ENCODE results near the gene ROMO1.
"Not testable (repeated sequence)": the region's sequence is repeated elsewhere in the genome, so short reads cannot be mapped to it uniquely, and the experiment has no call there.

ROMO1 gene

GRCh38 chr20:35702824-35703695, 3.9 kb downstream of the ROMO1 start:
- Histone ChIP-seq H3K9me3 (ENCODE audit: control extremely low read depth in 1 of 5, control insufficient read depth in 4 of 5, insufficient read depth in 2 of 5, low read depth in 1 of 5, low read length in 4 of 5) (no peaks in the 10 kb centered on the region), H3K4me3 (ENCODE audit: control insufficient read depth in 1 of 7, extremely low read depth in 1 of 7, insufficient read depth in 4 of 7, low read depth in 2 of 7, low read length in 6 of 7) (no peak overlapping the region), H3K27ac (ENCODE audit: insufficient read depth in 1 of 2, low read depth in 1 of 2, low read length in 2 of 2, poor library complexity in 1 of 2, severe bottlenecking in 2 of 2) (no peak overlapping the region), H3K4me1 (ENCODE audit: control extremely low read depth in 1 of 4, control insufficient read depth in 4 of 4, insufficient read depth in 4 of 4, low read length in 3 of 4) (peaks cover 7 to 21% (median 18%) of the 10 kb centered on the region in 4 experiments), H3K36me3 (ENCODE audit: control insufficient read depth in 4 of 4, insufficient read depth in 4 of 4, low read length in 3 of 4) (peaks cover 15 to 65% (median 42%) of the 10 kb centered on the region in 4 experiments), H3K27me3 (replicated peaks in 2 of 5; ENCODE audit: control insufficient read depth in 4 of 5, insufficient read depth in 5 of 5, low read length in 4 of 5) (no peaks in the 10 kb centered on the region)
- POLR2A ChIA-PET: interaction anchor here (0.6 to 1.6 kb wide), 5 partner anchors 11 to 152 kb away, joined by 3 to 7 read pairs (median 4); partner anchors contain the start of genes CPNE1 and RBM12
- peak in 1 of 3 donors; percentile 21 for DNase-seq
- CTCF ChIA-PET: interaction anchor here (0.6 to 2.1 kb wide), 2 partner anchors 15 to 247 kb away, joined by 3 to 7 read pairs; no protein-coding TSS in a partner anchor
- no CpG with 5 or more reads among the region's 4 CpGs for WGBS (ENCODE audit: insufficient coverage)

GRCh38 chr20:35704514-35705261, 5.5 kb downstream of the ROMO1 start:
- peaks cover 5 to 13% (median 9%) of the 10 kb centered on the region in 4 experiments for H3K4me1 ChIP-seq (ENCODE audit: control extremely low read depth in 1 of 4, control insufficient read depth in 4 of 4, insufficient read depth in 4 of 4, low read length in 3 of 4)
- H3K36me3 ChIP-seq (ENCODE audit: control insufficient read depth in 4 of 4, insufficient read depth in 4 of 4, low read length in 3 of 4): peaks cover 20 to 80% (median 49%) of the 10 kb centered on the region in 4 experiments
- no peak overlapping the region for H3K4me3 ChIP-seq (ENCODE audit: control insufficient read depth in 1 of 7, extremely low read depth in 1 of 7, insufficient read depth in 4 of 7, low read depth in 2 of 7, low read length in 6 of 7)
- peak in 1 of 3 donors; percentile 4 for DNase-seq
- CTCF ChIA-PET: interaction anchor here (1.4 to 2.0 kb wide), 2 partner anchors 30 to 180 kb away, joined by 3 to 4 read pairs; no protein-coding TSS in a partner anchor
- no peaks in the 10 kb centered on the region for H3K9me3 ChIP-seq (ENCODE audit: control extremely low read depth in 1 of 5, control insufficient read depth in 4 of 5, insufficient read depth in 2 of 5, low read depth in 1 of 5, low read length in 4 of 5)
- H3K27me3 ChIP-seq (replicated peaks in 2 of 5; ENCODE audit: control insufficient read depth in 4 of 5, insufficient read depth in 5 of 5, low read length in 4 of 5): no peaks in the 10 kb centered on the region
- 100% methylated on average over 4 of the region's 5 CpGs for WGBS (ENCODE audit: insufficient coverage)
- POLR2A ChIA-PET: interaction anchor here (1.6 kb wide), 1 partner anchor 9 kb away, joined by 4 read pairs; no protein-coding TSS in a partner anchor
- H3K27ac ChIP-seq (ENCODE audit: insufficient read depth in 1 of 2, low read depth in 1 of 2, low read length in 2 of 2, poor library complexity in 1 of 2, severe bottlenecking in 2 of 2): no peak overlapping the region

- POLR2A ChIA-PET; H3K27ac ChIP-seq (ENCODE audit: insufficient read depth in 1 of 2, low read depth in 1 of 2, low read length in 2 of 2, poor library complexity in 1 of 2, severe bottlenecking in 2 of 2); H3K4me3 ChIP-seq (ENCODE audit: control insufficient read depth in 1 of 7, extremely low read depth in 1 of 7, insufficient read depth in 4 of 7, low read depth in 2 of 7, low read length in 6 of 7); H3K4me1 ChIP-seq (ENCODE audit: control extremely low read depth in 1 of 4, control insufficient read depth in 4 of 4, insufficient read depth in 4 of 4, low read length in 3 of 4); H3K9me3 ChIP-seq (ENCODE audit: control extremely low read depth in 1 of 5, control insufficient read depth in 4 of 5, insufficient read depth in 2 of 5, low read depth in 1 of 5, low read length in 4 of 5); H3K27me3 ChIP-seq (replicated peaks in 2 of 5; ENCODE audit: control insufficient read depth in 4 of 5, insufficient read depth in 5 of 5, low read length in 4 of 5): not testable (repeated sequence)
- CTCF ChIA-PET: interaction anchor here (1.4 to 1.8 kb wide), 2 partner anchors 12 to 29 kb away, joined by 3 to 4 read pairs; no protein-coding TSS in a partner anchor
- H3K36me3 ChIP-seq (ENCODE audit: control insufficient read depth in 4 of 4, insufficient read depth in 4 of 4, low read length in 3 of 4): peaks cover 24 to 92% (median 57%) of the 10 kb centered on the region in 4 experiments
- DNase-seq: peak in 1 of 3 donors; percentile 2
- 100% methylated on average over 8 of the region's 11 CpGs for WGBS (ENCODE audit: insufficient coverage)
Measured at GRCh38 chr20:35705894-35706293, 6.7 kb downstream of the ROMO1 start.

- WGBS (ENCODE audit: insufficient coverage): 100% methylated on average over 3 of the region's 17 CpGs
- POLR2A ChIA-PET; H3K4me3 ChIP-seq (ENCODE audit: control insufficient read depth in 1 of 7, extremely low read depth in 1 of 7, insufficient read depth in 4 of 7, low read depth in 2 of 7, low read length in 6 of 7); H3K4me1 ChIP-seq (ENCODE audit: control extremely low read depth in 1 of 4, control insufficient read depth in 4 of 4, insufficient read depth in 4 of 4, low read length in 3 of 4); H3K27ac ChIP-seq (ENCODE audit: insufficient read depth in 1 of 2, low read depth in 1 of 2, low read length in 2 of 2, poor library complexity in 1 of 2, severe bottlenecking in 2 of 2); H3K9me3 ChIP-seq (ENCODE audit: control extremely low read depth in 1 of 5, control insufficient read depth in 4 of 5, insufficient read depth in 2 of 5, low read depth in 1 of 5, low read length in 4 of 5); H3K27me3 ChIP-seq (replicated peaks in 2 of 5; ENCODE audit: control insufficient read depth in 4 of 5, insufficient read depth in 5 of 5, low read length in 4 of 5): not testable (repeated sequence)
- peaks cover 28 to 93% (median 62%) of the 10 kb centered on the region in 4 experiments for H3K36me3 ChIP-seq (ENCODE audit: control insufficient read depth in 4 of 4, insufficient read depth in 4 of 4, low read length in 3 of 4)
- DNase-seq: peak in 1 of 3 donors; percentile 2
- CTCF ChIA-PET: interaction anchor here (0.9 to 1.8 kb wide), 2 partner anchors 12 to 87 kb away, joined by 3 to 4 read pairs; no protein-coding TSS in a partner anchor
Measured at GRCh38 chr20:35706591-35707529, 7.7 kb downstream of the ROMO1 start.

GRCh38 chr20:35708502-35708901, 9.3 kb downstream of the ROMO1 start:
- no CpG with 5 or more reads among the region's 1 CpG for WGBS (ENCODE audit: insufficient coverage)
- POLR2A ChIA-PET: no interaction called here
- peaks cover 33 to 91% (median 63%) of the 10 kb centered on the region in 4 experiments for H3K36me3 ChIP-seq (ENCODE audit: control insufficient read depth in 4 of 4, insufficient read depth in 4 of 4, low read length in 3 of 4)
- H3K27me3 ChIP-seq (replicated peaks in 2 of 5; ENCODE audit: control insufficient read depth in 4 of 5, insufficient read depth in 5 of 5, low read length in 4 of 5): no peaks in the 10 kb centered on the region
- no peak overlapping the region for H3K27ac ChIP-seq (ENCODE audit: insufficient read depth in 1 of 2, low read depth in 1 of 2, low read length in 2 of 2, poor library complexity in 1 of 2, severe bottlenecking in 2 of 2)
- DNase-seq: peak in 2 of 3 donors; percentile 3 to 6
- CTCF ChIA-PET: interaction anchor here (1.2 kb wide), 1 partner anchor 10 kb away, joined by 5 read pairs; no protein-coding TSS in a partner anchor
- H3K9me3 ChIP-seq (ENCODE audit: control extremely low read depth in 1 of 5, control insufficient read depth in 4 of 5, insufficient read depth in 2 of 5, low read depth in 1 of 5, low read length in 4 of 5): no peaks in the 10 kb centered on the region
- no peak overlapping the region for H3K4me3 ChIP-seq (ENCODE audit: control insufficient read depth in 1 of 7, extremely low read depth in 1 of 7, insufficient read depth in 4 of 7, low read depth in 2 of 7, low read length in 6 of 7)
- H3K4me1 ChIP-seq (ENCODE audit: control extremely low read depth in 1 of 4, control insufficient read depth in 4 of 4, insufficient read depth in 4 of 4, low read length in 3 of 4): no peaks in the 10 kb centered on the region

- Histone ChIP-seq H3K4me1 (ENCODE audit: control extremely low read depth in 1 of 4, control insufficient read depth in 4 of 4, insufficient read depth in 4 of 4, low read length in 3 of 4) (no peaks in the 10 kb centered on the region), H3K9me3 (ENCODE audit: control extremely low read depth in 1 of 5, control insufficient read depth in 4 of 5, insufficient read depth in 2 of 5, low read depth in 1 of 5, low read length in 4 of 5) (no peaks in the 10 kb centered on the region), H3K27me3 (replicated peaks in 2 of 5; ENCODE audit: control insufficient read depth in 4 of 5, insufficient read depth in 5 of 5, low read length in 4 of 5) (no peaks in the 10 kb centered on the region), H3K27ac (ENCODE audit: insufficient read depth in 1 of 2, low read depth in 1 of 2, low read length in 2 of 2, poor library complexity in 1 of 2, severe bottlenecking in 2 of 2) (no peak overlapping the region), H3K4me3 (ENCODE audit: control insufficient read depth in 1 of 7, extremely low read depth in 1 of 7, insufficient read depth in 4 of 7, low read depth in 2 of 7, low read length in 6 of 7) (no peak overlapping the region), H3K36me3 (ENCODE audit: control insufficient read depth in 4 of 4, insufficient read depth in 4 of 4, low read length in 3 of 4) (peaks cover 40 to 92% (median 67%) of the 10 kb centered on the region in 4 experiments)
- ChIA-PET CTCF (interaction anchor here (0.7 to 1.1 kb wide), 2 partner anchors 16 to 101 kb away, joined by 3 to 4 read pairs; no protein-coding TSS in a partner anchor), POLR2A (interaction anchor here (1.5 kb wide), 1 partner anchor 9 kb away, joined by 7 read pairs; no protein-coding TSS in a partner anchor)
- DNase-seq: peak in 2 of 3 donors; percentile 2 to 8
- no CpG with 5 or more reads among the region's 1 CpG for WGBS (ENCODE audit: insufficient coverage)
Measured at GRCh38 chr20:35709259-35709658, 10.1 kb downstream of the ROMO1 start.
